ENCODE measurements around the gene SH3BP5.

SH3BP5 gene

DNA sequence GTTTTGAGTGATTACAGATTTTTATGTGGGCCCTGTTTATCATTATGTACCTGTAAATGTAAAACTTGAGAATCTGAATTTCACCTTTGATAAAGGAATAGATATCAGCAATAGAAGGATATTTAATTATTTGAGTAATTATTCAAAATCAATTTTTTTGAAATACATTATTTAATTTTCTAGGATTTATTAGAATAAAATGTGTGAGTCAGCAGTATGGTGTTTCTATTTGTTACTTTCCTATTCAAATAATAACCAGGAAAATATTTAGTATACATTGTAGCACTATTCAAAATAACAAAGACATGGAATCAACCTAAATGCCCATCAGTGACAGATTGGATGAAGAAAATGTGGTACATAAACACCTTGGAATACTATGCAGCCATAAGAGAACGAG, 104.2 kb downstream of the SH3BP5 start:
- DNase-seq: no peak

DNA sequence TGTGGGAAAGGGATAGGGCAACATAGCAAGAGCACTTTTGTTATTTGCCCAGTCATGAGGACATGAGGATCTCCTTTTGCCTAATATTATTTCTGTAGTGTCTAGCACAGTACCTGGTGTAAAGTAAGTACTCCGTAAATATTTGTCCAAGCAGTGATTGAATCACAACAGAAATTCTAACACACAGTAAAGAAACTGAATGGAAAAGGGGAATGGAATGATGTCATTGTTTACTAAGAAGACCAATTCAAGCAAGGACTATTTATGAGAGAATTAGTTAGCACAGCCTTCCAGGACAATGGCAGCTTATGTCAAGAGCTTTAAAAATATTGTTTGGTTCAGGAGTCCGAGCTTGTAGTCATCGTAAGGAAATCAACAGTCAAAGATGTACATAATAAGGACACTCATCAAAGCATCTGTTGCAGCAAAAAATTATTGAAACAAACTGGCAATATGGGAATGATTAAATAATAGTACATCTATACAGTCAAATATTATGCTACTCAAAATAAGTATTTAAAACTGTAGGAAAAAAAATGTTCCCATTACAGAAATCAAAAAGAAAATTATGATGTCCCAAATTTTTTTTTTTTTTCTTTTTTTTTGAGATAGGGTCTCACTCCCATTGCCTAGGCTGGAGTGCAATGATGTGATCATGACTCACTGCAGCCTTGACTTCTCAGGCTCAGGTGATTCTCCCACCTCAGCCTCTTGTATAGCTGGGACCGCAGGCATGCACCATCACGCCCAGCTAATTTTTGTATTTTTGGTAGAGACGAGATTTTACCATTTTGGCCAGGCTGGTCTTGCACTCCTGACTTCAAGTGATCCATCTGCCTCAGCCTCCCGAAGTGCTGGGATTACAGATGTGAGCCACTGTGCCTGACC, 108.5 kb downstream of the SH3BP5 start:
- DNase-seq: no peak

DNA sequence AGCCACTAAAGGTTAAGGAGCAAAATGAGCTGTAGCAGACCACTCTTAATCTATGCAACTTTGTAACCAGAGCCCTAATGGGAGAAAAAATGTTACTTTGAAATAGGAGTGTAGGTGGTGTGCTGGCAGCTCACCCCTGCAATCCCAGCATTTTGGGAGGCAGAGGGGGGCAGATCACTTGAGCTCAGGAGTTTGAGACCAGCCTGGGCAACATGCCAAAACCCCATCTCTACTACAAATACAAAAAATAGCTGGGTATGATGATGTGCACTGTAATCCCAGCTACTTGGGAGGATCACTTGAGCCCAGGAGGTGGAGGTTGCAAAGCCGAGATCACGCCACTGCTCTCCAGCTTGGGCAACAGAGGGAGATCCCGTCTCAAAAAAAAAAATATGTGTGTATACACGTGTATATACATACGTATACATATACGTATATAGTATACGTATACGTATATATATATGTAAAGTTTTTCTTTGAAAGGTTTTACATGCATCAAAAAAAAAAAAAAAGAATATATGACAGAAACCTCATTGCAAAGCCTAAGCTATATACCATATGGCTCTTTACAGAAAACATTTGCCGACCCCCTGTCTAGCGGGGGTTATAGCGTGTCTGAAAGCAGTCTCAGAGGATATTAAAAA, 110.7 kb downstream of the SH3BP5 start:
- DNase-seq: no peak

DNA sequence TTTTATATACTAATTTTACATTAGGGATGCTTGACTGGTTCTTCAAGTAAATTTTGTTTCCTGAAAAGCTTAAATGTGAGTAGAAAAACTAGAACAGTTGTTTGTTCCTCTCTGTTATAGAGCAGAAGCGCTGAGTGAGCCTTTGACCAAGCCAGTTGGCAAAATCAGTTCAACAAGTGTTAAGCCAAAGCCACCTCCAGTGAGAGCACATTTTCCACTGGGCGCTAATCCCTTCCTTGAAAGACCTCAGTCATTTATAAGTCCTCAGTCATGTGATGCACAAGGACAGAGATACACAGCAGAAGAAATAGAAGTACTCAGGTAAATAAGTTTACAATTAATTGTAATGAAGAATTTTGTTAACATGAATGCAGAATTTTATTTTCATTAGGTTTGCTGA, 111.7 kb downstream of the SH3BP5 start:
- DNase-seq: no peak

DNA sequence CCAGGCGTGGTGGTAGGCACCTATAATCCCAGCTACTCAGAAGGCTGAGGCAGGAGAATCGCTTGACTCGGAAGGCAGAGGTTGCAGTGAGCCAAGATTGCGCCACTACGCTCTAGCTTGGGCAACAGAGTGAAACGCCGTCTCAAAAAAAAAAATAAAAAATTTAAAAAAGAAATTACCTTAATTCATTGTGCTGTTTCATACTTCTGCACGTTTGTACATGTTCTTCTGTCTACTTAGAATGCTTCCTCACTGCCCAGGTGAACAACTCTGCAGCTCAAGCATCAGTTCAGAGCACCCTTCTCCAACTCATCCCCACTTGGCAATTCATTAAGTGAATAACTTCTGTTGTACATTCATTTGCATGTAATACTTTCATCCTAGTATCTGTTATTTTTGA, 112.3 kb downstream of the SH3BP5 start:
- DNase-seq: no peak

DNA sequence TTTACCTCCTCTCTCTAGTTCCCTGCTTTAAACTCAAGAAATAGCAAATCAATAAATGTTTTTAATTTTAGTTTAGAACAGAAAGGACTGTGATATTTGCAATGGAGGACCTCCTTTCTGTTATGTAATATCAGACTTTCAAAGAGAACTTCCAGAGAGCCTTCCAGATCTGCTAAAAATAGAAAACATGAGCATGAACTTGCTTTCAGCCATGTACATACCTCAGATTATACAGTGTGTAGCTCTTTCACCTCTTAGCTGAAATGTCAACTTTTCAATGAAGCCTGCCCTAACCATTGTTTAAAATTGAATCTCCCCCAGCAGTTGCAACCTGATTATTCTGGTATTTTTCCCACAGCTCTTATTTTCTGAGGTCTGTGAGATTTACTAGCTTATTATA, 113.7 kb downstream of the SH3BP5 start:
- no peak for DNase-seq

DNA sequence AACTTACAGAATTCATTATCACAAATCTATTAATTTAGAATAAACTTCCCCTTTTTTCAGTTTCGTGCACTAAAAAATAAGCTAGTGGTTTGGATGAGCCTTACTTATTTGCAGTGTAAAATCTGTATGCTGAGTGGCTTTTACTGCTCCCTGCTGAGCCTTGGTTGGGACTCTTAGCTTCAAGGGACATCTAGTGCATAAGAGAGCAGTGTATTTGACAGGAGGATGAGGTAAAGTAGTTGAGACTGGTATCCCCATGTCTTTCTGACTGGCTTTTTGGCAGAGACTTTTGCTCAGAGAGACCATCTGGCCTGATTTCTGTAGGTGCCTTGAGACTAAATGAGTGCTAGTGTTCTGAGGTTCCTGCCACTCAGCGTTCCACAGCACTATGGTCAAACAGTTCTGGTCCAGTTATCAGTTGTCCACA, 114.5 kb downstream of the SH3BP5 start:
- DNase-seq: no peak

DNA sequence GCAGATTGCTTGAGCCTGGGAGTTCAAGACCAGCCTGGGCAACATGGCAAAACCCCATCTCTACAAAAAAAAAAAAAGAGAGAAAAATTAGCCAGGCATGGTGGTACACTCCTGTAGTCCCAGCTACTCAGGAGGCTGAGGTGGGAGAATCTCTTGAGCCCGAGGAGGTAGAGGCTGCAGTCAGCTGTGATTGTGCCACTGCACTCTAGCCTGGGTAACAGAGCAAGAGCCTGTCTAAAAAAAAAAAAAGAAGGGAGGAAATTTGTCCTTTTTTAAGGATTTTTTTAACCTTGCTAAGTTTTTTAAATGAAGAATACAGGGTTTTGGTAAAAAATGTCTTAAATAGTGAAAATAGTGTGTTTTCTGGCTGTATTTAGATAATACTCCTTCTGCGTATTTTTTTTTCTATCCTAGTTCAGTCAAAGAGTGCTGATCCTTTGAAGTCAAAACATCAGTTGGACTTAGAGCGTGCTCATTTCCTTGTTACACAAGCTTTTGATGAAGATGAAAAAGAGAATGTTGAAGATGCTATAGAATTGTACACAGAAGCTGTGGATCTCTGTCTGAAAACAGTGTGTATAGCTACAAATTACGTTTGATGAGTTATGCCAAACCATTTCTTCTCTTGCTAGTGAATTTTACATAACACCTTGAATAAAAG, 115.2 kb downstream of the SH3BP5 start:
- peak; percentile 8 for DNase-seq

- no peak for DNase-seq
Measured at GRCh38 chr3:15216501-15216900, 115.9 kb downstream of the SH3BP5 start.

DNA sequence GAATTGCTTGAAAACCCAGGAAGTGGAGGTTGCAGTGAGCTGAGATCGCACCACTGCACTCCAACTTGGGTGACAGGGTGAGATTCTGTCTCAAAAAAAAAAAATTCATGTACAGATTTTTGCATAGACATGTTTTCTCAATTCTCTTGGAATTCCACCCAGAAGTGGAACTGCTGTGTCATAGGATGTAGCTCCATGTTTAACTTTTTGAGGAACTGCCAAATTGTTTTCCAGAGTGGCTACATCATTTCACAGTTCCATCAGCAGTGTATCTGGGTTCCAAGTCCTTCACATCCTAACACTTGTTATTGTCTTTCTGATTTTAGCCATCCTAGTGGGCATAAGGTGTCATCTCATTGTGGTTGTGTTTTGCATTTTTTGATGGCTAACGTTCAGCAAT, 116.4 kb downstream of the SH3BP5 start:
- no peak for DNase-seq

GRCh38 chr3:15214758-15215157, 117.6 kb downstream of the SH3BP5 start:
- DNase-seq: no peak

GRCh38 chr3:15211937-15212336, 120.4 kb downstream of the SH3BP5 start:
- no peak for DNase-seq

- DNase-seq: no peak
Measured at GRCh38 chr3:15207836-15208504, 124.4 kb downstream of the SH3BP5 start.

- peak; percentile 39 for DNase-seq
Measured at GRCh38 chr3:15206662-15207576, 125.5 kb downstream of the SH3BP5 start.

DNA sequence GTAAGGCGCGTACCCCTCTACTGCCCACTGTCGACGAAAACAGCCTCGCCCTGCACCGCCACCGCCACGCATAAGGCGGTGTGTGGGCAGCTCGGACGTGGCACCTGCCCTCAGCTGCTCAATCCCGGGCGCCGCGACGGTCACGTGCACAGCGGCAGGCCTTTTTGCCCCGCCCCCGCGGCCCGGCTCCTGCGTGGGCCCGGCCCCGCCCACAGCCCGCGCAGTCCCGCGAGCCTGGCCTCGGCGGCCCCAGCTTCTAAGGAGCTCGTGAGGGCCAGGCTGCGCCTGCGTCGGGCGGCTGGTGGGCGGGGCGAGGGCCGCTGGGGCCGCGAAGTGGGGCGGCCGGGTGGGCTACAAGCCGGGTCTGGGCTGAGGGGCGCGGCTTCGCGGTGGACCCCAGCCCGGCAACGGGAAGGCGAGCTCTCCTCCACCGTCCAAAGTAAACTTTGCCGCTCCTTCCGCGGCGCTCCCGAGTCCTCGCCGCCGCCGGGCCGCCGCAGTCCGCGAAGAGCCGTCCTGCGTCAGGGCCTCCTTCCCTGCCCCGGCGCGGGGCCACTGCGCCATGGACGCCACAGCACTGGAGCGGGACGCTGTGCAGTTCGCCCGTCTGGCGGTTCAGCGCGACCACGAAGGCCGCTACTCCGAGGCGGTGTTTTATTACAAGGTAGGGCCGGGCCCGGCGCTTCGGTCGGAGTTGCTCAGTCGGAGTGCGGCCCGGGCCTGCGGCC, 126.3 kb downstream of the SH3BP5 start, which contains the start of gene CAPN7:
Gene CAPN7 (plus strand): TSS at position 313 of the 728 bp plus-strand sequence. CDS start 250 bp downstream, at position 563.
- DNase-seq: peak; percentile 95

- no peak for DNase-seq
Measured at GRCh38 chr3:15205482-15205933, 126.9 kb downstream of the SH3BP5 start.

All from CD4-positive, alpha-beta T cell treated with Interleukin-17A for 1 hour (primary cell).